GM21717 (cell line): ENCODE measurements around the gene REX1BD.
A peak's percentile ranks its signal among the peaks of the same experiment; 100 is the strongest.
"Not testable (repeated sequence)": the region's sequence is repeated elsewhere in the genome, so short reads cannot be mapped to it uniquely, and the experiment has no call there.

Experiments
- ATAC-seq: cut with Tn5 transposase; IDR thresholded peaks from one replicate; pipeline ENCODE4 v1.9.1; 2021; ENCODE audit warnings: mild to moderate bottlenecking, moderate library complexity; ENCODE audit not compliant: unreplicated experiment

REX1BD gene

DNA sequence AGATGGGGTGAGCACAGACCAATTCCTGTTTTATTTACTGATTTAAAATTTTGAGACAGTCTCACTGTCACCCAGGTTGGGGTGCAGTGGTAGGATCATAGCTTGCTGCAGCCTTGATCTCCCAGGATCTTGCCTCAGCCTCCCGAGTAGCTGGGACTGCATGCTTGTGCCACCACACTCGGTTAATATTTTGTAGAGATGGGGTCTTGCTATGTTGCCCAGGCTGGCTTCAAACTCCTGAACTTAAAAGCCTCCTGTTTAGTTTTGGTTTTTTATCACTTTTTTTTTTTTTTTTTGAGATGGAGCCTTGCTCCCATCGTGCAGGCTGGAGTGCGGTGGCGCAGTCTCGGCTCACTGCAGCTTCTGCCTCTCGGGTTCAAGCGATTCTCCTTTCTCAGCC lies 12.2 kb upstream of the REX1BD start:
- no peak for ATAC-seq

- ATAC-seq = no peak
Measured at GRCh38 chr19:18577365-18577914, 11.2 kb upstream of the REX1BD start.

DNA sequence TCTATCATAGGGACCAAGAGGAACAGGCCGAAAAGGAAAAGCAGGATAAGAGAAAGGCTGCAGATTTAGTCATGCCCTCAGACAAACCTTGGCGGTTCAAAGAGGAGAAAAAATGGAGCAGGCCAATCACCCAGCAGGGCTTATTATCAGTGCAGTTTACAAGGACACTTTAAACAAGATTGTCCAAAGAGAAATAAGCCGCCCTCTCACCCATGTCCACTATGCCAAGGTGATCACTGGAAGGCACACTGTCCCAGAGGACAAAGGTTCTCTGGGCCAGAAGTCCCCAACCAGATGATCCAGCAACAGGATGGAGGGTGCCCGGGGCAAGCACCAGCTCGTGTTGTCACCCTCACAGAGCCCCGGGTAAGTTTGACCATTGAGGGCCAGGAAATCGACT lies 8.3 kb upstream of the REX1BD start:
- no peak for ATAC-seq

- ATAC-seq = no peak
Measured at GRCh38 chr19:18586306-18586705, 2.3 kb upstream of the REX1BD start.

DNA sequence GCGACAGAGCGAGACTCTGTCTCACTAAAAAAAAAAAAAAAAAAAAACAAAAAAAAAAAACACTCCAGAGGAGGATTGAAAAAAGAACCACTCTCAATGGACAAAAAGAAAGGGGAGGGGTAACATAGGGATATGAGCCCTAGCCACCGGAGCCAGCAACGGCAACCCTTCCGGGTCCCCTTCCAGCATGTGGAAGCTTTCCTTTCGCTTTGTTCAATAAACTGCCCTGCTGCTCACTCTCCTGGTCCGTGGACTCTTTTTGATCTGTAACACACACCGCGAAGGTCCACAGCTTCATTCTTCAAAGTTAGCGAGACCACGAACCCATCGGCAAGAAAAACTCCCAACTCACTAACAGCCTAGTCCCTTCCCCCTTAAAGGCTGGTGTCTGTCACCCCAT lies 1.0 kb upstream of the REX1BD start:
- ATAC-seq = no peak

- no peak for ATAC-seq
Measured at GRCh38 chr19:18587962-18588610, 512 bp upstream of the REX1BD start.

DNA sequence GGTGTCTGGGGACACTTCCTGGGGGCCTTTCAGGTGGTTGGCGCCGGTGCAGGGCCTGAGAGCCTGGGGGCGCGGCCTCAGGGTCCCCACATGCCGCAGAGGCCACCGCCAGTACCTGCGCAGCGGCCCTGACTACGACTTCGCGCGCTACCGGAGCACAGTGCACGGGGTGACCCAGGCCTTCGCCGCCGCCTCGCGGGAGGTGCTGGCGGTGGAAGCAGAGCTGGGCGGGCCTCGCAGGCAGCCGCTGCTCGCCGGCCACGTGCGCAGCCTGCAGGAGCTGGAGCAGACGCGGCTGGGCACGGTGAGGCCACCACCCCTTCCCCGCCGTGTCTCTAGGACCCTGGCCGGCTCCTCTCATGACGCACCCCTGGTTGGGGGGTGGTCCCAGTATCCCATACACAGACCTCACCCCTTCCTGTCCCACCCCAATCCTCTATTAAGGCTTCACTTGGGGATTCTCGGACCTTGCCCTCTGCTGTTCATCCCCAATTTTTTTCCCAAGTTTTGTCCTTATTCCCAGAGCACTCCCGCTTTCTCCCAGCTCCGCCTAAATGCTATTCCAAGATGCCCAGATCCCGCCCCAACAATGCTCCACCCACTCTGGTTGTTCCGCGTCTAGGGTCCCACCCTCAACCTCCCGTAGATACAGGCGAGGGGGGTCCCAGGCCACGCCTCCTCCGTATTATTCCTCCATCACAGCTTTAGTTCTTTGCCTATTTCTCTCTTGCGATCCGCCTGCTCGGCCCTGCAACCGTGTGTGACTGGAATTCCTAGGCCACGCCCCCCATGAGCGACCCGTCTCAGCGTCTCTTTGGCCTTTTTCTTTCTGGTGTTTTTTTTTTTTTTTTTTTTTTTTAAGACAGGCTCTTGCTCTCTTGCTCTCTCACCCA lies 1.0 kb downstream of the REX1BD start:
- ATAC-seq = peak; percentile 19

DNA sequence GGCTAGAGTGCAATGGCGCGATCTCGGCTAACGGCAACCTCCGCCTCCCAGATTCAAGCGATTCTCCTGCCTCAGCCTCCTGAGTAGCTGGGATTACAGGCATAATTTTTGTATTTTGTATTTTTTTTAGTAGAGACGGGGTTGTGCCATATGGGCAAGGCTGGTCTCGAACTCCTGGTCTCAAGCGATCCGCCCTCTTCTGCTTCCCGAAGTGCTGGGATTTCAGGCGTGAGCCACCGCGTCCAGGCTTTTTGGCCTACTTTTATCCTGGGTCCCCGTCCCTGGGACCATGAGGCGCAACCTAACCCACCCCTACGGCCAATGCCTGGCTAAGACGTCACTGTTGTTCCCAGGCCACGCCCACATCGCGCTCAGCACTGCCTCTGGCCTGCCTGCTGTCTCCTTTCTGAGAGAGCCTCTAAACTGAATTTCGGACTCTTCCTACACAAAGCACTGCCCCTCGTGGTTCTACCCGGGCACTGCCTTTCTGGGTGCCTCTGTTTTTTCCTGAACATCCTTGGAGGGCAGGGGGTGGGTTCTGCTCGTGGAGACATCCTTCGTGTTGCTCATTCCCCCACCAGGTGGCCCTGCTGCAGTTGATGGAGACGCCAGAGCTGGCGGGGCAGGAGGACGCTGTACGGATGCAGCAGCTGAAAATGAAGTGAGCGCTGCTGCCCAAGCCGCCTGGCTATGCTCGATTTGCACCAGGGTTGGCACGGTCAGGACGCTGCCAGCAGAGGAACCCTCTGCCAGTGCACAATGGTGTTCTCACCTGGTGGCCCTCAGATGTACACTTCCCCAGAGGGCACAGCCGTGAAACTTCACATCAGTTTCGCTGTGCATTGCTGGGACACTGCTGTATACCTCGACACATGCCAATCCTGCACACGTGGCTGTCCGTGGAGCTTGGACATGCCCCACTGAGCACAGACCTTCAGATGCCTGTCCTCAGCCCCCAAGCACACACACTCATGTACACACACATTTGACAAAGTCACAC lies 2.0 kb downstream of the REX1BD start:
- ATAC-seq = no peak

DNA sequence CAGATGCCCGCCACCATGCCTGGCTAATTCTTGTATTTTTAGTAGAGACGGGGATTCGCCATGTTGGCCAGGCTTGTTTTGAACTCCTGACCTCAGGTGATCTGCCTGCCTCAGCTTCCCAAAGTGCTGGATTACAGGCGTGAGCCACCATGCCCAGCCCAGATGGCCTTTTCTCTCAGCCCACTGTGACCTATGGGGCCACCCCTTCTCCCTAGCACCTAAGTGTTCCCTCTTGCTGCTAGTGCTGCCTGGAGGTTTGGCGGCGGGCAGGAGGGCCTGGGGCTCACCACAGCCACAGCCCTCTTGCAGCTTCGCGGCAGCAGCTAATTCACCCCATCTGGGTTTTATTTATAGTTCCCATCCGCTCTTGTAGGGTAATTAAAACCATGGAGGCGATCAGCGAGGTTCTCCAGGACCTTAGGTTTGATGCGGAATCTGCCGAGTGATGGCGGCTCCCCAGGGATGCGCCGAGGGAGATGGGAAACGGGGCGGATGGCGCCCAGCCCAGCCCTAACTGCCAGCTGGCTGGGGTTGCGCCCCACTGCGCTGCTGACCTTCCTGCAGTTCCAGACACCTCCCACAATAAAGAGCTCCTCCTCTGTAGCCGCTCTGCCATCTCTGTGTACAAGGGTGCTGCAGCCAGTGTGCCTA lies 3.3 kb downstream of the REX1BD start:
- ATAC-seq = no peak

- ATAC-seq = not testable (repeated sequence)
Measured at GRCh38 chr19:18592732-18593131, 4.1 kb downstream of the REX1BD start.

GRCh38 chr19:18593367-18594095 lies 4.9 kb downstream of the REX1BD start:
- no peak for ATAC-seq

GRCh38 chr19:18594096-18594823 lies 5.7 kb downstream of the REX1BD start:
- ATAC-seq = no peak

GRCh38 chr19:18594824-18595373 lies 6.3 kb downstream of the REX1BD start:
- no peak for ATAC-seq

GRCh38 chr19:18595475-18595874 lies 6.9 kb downstream of the REX1BD start:
- ATAC-seq = no peak

- ATAC-seq = no peak
Measured at GRCh38 chr19:18596752-18597157, 8.2 kb downstream of the REX1BD start.

DNA sequence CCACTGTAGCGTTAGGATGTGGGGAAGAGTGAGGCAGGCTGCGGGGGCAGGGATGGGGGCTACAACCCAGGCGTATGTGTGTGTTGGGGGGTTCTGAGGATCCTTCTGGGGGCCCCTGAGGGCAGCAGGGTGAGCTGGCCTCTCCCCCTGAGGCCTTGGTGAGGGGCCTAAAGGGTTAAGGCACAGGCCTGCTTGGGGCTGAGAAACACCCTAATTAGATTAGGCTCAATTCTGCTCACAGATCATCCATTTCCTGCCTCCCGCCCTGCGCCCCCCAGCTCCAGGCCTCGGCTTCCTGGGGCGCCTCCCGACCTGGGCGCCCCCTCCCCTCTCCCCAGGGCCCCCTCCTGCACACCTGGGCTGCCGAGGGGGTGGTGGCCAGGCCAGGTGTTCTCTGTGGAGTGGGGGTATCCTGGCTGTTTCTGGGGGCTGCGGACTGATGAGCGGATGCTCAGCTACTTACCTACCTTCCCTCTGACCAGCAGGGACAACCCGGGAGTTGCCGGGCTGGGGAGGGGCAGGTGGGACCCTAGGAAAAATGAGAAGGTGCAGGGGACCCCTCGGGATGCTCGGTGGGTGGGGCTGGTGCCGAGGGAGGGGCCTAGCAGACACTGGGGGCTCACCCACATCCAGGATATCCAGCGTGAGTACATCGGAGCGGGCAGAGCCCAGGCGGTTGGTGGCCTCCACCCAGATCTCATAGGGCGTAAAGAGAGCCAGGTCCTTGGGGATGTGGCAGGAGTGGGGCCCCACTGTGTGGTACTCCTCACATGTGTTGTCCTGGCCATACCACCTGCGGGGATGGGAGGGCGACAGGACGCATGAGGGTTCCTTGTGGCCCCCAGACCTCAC lies 9.4 kb downstream of the REX1BD start:
- no peak for ATAC-seq

DNA sequence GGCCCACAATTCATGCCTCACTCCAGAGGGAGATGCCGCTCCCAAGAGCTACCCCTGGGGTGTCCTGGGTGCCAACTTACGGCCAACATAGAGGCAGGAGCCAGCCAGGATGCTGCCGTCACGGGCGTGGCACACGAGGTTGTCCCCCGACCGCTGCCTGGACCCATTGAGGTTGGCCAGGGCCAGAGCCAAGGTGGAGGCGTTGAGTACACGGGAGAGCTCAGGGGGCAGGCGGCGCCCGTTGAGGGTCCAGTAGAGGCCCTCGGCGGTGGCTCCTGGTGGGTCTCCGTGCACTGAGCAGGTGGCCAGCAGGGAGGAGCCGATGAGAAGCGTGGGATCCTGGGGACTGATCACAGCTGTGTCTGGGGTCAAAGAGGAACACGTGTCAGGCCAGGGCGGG lies 10.9 kb downstream of the REX1BD start:
- ATAC-seq = no peak
